ENCODE measurements around the gene NHEJ1. TPM values are rescaled to one million over a fixed set of nuclear protein-coding genes. Genes with fewer than 3 reads are reported as not detected.

The NHEJ1 gene
- total RNA-seq, 1 experiment from 2014 or later = 16.4 TPM

DNA sequence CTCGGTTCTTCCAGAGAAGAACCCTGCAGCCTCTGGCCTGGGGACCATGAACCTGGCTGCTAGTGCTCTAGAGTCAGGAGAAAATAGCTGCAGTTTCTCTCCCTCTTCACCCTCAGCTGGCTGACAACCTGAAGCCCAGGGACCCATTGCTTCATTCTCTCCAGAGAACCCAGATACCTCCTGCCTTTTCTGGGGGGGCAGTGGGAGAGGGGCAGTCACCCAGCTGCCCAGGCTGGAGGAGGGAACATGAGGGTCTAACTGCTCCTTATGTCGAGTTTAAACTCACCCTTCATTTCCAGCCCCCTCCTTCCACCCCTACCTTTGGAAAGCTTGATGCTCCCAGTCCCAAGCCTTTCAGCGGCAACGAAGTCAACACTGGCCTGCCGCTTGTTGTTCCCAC is 38.4 kb upstream of the NHEJ1 start:
- H3K9me2 ChIP-seq (ENCODE audit: insufficient read depth) = no peaks in the 10 kb centered on the region
- H2AFZ ChIP-seq (ENCODE audit: low read depth, low read length, poor library complexity, severe bottlenecking) = no peak overlapping the region
- no peaks in the 10 kb centered on the region for H3K27me3 ChIP-seq (ENCODE audit: insufficient read depth, low read length)
- H4K20me1 ChIP-seq (ENCODE audit: insufficient read depth) = no peaks in the 10 kb centered on the region
- ChIA-PET RAD21 (ENCODE audit: low non-redundant PET in 1 of 2, low total read pairs in 2 of 2, uncharacterized antibody in 2 of 2, unreplicated experiment in 2 of 2) (no interaction called here), CTCF (no interaction called here), POLR2A (no interaction called here)
- no peaks in the 10 kb centered on the region for H3K4me1 ChIP-seq (ENCODE audit: control insufficient read depth in 1 of 2, insufficient read depth in 2 of 2, low read length in 2 of 2)
- no peaks in the 10 kb centered on the region for H3K9me3 ChIP-seq (ENCODE audit: control insufficient read depth in 1 of 2, insufficient read depth in 1 of 2, low read depth in 1 of 2, low read length in 2 of 2)
- no peak overlapping the region for H3K27ac ChIP-seq (ENCODE audit: low read depth, low read length)
- no peak overlapping the region for H3K9ac ChIP-seq (ENCODE audit: low read length)
- ATAC-seq (no peak), DNase-seq (ENCODE audit: low read depth, low spot score) (no peak)
- no peaks in the 10 kb centered on the region for H3K79me2 ChIP-seq (ENCODE audit: insufficient read depth, low read length)
- BruUV-seq (replicated peaks) = no TSS peak
- H3K4me2 ChIP-seq (ENCODE audit: low read length) = no peak overlapping the region
- H3K36me3 ChIP-seq (ENCODE audit: control insufficient read depth in 1 of 2, insufficient read depth in 2 of 2, low read length in 2 of 2) = no peaks in the 10 kb centered on the region
- H3K4me3 ChIP-seq (replicated peaks in 1 of 2; ENCODE audit: low read depth in 1 of 2, low read length in 2 of 2) = no peak overlapping the region
- intact Hi-C loops (cut with micrococcal nuclease) = no loop called here
- TF ChIP-seq SRF (IDR thresholded peaks at IDR 0.05; ENCODE audit: low read depth) = no peak
- TF ChIP-seq EZH2phosphoT487 (IDR thresholded peaks at IDR 0.05; ENCODE audit: borderline replicate concordance) = no peak
- TF ChIP-seq, protein P1, sequence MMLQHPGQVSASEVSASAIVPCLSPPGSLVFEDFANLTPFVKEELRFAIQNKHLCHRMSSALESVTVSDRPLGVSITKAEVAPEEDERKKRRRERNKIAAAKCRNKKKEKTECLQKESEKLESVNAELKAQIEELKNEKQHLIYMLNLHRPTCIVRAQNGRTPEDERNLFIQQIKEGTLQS (IDR thresholded peaks at IDR 0.05) = no peak
- no peak for TF ChIP-seq ELF1 (IDR thresholded peaks at IDR 0.05; ENCODE audit: borderline replicate concordance, low read depth)
- no peak for TF ChIP-seq RAD21 (IDR thresholded peaks at IDR 0.05; ENCODE audit: low read depth)
- no peak for TF ChIP-seq ZNF274 (IDR thresholded peaks at IDR 0.05; ENCODE audit: low read depth, low read length)
- TF ChIP-seq, protein P2, sequence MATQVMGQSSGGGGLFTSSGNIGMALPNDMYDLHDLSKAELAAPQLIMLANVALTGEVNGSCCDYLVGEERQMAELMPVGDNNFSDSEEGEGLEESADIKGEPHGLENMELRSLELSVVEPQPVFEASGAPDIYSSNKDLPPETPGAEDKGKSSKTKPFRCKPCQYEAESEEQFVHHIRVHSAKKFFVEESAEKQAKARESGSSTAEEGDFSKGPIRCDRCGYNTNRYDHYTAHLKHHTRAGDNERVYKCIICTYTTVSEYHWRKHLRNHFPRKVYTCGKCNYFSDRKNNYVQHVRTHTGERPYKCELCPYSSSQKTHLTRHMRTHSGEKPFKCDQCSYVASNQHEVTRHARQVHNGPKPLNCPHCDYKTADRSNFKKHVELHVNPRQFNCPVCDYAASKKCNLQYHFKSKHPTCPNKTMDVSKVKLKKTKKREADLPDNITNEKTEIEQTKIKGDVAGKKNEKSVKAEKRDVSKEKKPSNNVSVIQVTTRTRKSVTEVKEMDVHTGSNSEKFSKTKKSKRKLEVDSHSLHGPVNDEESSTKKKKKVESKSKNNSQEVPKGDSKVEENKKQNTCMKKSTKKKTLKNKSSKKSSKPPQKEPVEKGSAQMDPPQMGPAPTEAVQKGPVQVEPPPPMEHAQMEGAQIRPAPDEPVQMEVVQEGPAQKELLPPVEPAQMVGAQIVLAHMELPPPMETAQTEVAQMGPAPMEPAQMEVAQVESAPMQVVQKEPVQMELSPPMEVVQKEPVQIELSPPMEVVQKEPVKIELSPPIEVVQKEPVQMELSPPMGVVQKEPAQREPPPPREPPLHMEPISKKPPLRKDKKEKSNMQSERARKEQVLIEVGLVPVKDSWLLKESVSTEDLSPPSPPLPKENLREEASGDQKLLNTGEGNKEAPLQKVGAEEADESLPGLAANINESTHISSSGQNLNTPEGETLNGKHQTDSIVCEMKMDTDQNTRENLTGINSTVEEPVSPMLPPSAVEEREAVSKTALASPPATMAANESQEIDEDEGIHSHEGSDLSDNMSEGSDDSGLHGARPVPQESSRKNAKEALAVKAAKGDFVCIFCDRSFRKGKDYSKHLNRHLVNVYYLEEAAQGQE (IDR thresholded peaks at IDR 0.05; ENCODE audit: low read depth) = no peak
- TF ChIP-seq, protein P3, sequence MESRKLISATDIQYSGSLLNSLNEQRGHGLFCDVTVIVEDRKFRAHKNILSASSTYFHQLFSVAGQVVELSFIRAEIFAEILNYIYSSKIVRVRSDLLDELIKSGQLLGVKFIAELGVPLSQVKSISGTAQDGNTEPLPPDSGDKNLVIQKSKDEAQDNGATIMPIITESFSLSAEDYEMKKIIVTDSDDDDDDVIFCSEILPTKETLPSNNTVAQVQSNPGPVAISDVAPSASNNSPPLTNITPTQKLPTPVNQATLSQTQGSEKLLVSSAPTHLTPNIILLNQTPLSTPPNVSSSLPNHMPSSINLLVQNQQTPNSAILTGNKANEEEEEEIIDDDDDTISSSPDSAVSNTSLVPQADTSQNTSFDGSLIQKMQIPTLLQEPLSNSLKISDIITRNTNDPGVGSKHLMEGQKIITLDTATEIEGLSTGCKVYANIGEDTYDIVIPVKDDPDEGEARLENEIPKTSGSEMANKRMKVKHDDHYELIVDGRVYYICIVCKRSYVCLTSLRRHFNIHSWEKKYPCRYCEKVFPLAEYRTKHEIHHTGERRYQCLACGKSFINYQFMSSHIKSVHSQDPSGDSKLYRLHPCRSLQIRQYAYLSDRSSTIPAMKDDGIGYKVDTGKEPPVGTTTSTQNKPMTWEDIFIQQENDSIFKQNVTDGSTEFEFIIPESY (IDR thresholded peaks at IDR 0.05; ENCODE audit: extremely low read depth, insufficient replicate concordance, low read length) = no peak
- TF ChIP-seq ZFX (IDR thresholded peaks at IDR 0.05) = no peak
- no peak for TF ChIP-seq POLR2AphosphoS5 (IDR thresholded peaks at IDR 0.05; ENCODE audit: low read depth, low read length)
- TF ChIP-seq SP1 (IDR thresholded peaks at IDR 0.05; ENCODE audit: low read depth) = no peak
- no peak for TF ChIP-seq JUND (IDR thresholded peaks at IDR 0.05)
- TF ChIP-seq, protein P4, sequence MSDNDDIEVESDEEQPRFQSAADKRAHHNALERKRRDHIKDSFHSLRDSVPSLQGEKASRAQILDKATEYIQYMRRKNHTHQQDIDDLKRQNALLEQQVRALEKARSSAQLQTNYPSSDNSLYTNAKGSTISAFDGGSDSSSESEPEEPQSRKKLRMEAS (IDR thresholded peaks at IDR 0.05) = no peak
- TF ChIP-seq EGR1 (IDR thresholded peaks at IDR 0.05; ENCODE audit: low read depth) = no peak

Measured in HCT116 (cell line).